CD4-positive, alpha-beta T cell (primary cell): ENCODE measurements around the gene SGSH. TPM values are rescaled to one million over a fixed set of nuclear protein-coding genes. Genes with fewer than 3 reads are reported as not detected.

Source experiments
- ATAC-seq: fragments of 200-7000 bp; cut with Tn5 transposase; one replicate; pipeline ENCODE4 v1.10.0; 2022; ENCODE audit warnings: mild to moderate bottlenecking; ENCODE audit not compliant: poor library complexity
- CTCF ChIA-PET: fragments of 350-600 bp; sonication (Branson Sonifier 250); formaldehyde crosslinking; loops from one replicate; lab custom pipeline; 2021; ENCODE audit warnings: antibody characterized with exemption, inconsistent platforms; lab: Charles Lee
- POLR2A ChIA-PET: fragments of 350-600 bp; sonication (Branson Sonifier 250); formaldehyde crosslinking; loops from one replicate; lab custom pipeline; 2021; ENCODE audit warnings: antibody characterized with exemption, inconsistent platforms; lab: Charles Lee
- DNase-seq, 14 experiments: peaks; one replicate each; pipeline ENCODE4 v3.0.0-alpha.2; 2013 to 2020; ENCODE audit warnings: mixed read lengths in 2 of 14
- H3K27ac ChIP-seq, 2 donors: one replicate each; pipeline versions ENCODE4 v1.5.1 to v1.7.0; 2013; ENCODE audit warnings: low read length in 2 of 2, low read depth in 1 of 2, mild to moderate bottlenecking in 1 of 2
- H3K27me3 ChIP-seq, 2 experiments: 1 replicate in 1 of 2; 2 replicates in 1 of 2; pipeline versions ENCODE4 v1.6.1 to v1.7.0; 2013; ENCODE audit warnings: low read length in 2 of 2, control low read depth in 1 of 2, mild to moderate bottlenecking in 1 of 2, moderate library complexity in 1 of 2; ENCODE audit not compliant: insufficient read depth in 2 of 2, control insufficient read depth in 1 of 2
- H3K36me3 ChIP-seq: one replicate; pipeline ENCODE4 v1.6.1; 2013; ENCODE audit warnings: low read length, control low read depth; ENCODE audit not compliant: insufficient read depth
- H3K4me1 ChIP-seq: one replicate; pipeline ENCODE4 v1.6.1; 2013; ENCODE audit warnings: low read length, control low read depth; ENCODE audit not compliant: insufficient read depth
- H3K4me3 ChIP-seq: one replicate; pipeline ENCODE4 v1.5.1; 2013; ENCODE audit warnings: mild to moderate bottlenecking, low read length, moderate library complexity
- H3K9me3 ChIP-seq, 2 experiments: 1 replicate in 1 of 2; 2 replicates in 1 of 2; pipeline versions ENCODE4 v1.6.1 to v1.7.0; 2013; ENCODE audit warnings: low read length in 2 of 2, mild to moderate bottlenecking in 2 of 2, control low read depth in 1 of 2, moderate library complexity in 1 of 2; ENCODE audit not compliant: control insufficient read depth in 1 of 2, insufficient read depth in 1 of 2
- H3K27ac Mint-ChIP-seq: one replicate; pipeline ENCODE4 v1.8.0; 2020; ENCODE audit warnings: mixed read lengths
- H3K27me3 Mint-ChIP-seq: one replicate; pipeline ENCODE4 v1.8.0; 2021; ENCODE audit warnings: mixed read lengths
- H3K36me3 Mint-ChIP-seq: one replicate; pipeline ENCODE4 v1.8.0; 2021; ENCODE audit warnings: low read depth, mixed read lengths
- H3K4me1 Mint-ChIP-seq: one replicate; pipeline ENCODE4 v1.8.0; 2021; ENCODE audit warnings: low read depth, mixed read lengths
- H3K4me3 Mint-ChIP-seq: one replicate; pipeline ENCODE4 v1.8.0; 2020; ENCODE audit warnings: mild to moderate bottlenecking, mixed read lengths
- H3K9me3 Mint-ChIP-seq: one replicate; pipeline ENCODE4 v1.8.0; 2020; ENCODE audit warnings: mixed read lengths
- intact Hi-C, 2 experiments: fragments of 100-400 bp; cut with DNase I in 1 of 2; cut with micrococcal nuclease in 1 of 2; formaldehyde crosslinking; loops; one replicate each; pipeline versions ENCODE4 v1.15.1 to v1.9.0; 2023 to 2025; cut with DNase I, micrococcal nuclease
- total RNA-seq, 174 experiments: library from RNA in 2 of 174; stranded (reverse) in 2 of 174; gene quantifications; one replicate each; pipeline ENCODE4 v1.2.3 and lab custom pipeline; 2021 to 2026
- TF ChIP-seq, protein P1 (sequence below): fragments of 200-600 bp; IDR thresholded peaks from one replicate; pipeline ENCODE4 v1.8.0; 2022; ENCODE audit warnings: antibody characterized with exemption, mild to moderate bottlenecking

SGSH gene
- total RNA-seq, 2 experiments from 2014 or later = 97.9 to 102 TPM

DNA sequence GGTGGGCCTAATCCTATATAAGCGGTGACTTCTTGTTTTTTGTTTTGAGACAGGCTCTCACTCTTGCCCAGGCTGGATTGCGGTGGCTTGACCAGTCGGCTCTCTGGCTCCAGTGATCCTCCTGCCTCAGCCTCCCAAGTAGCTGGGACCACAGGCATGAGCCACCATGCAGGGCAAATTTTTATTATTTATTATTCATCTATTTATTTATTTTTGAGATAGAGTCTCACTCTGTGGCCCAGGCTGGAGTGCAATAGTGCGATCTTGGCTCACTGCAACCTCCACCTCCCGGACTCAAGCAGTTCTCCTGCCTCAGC, 35.9 kb upstream of the SGSH start:
- no peak for ATAC-seq
- H3K4me3 ChIP-seq = no peak overlapping the region
- Mint-ChIP-seq H3K27ac (peak overlapping the region; percentile 85), H3K36me3 (peaks cover 5% of the 10 kb centered on the region), H3K4me1 (peaks cover 32% of the 10 kb centered on the region), H3K4me3 (no peak overlapping the region), H3K9me3 (no peaks in the 10 kb centered on the region), H3K27me3 (no peaks in the 10 kb centered on the region)
- no peaks in the 10 kb centered on the region for H3K9me3 ChIP-seq
- H3K27me3 ChIP-seq = no peaks in the 10 kb centered on the region
- CTCF ChIA-PET = no interaction called here
- no peak overlapping the region for H3K27ac ChIP-seq
- H3K36me3 ChIP-seq = no peaks in the 10 kb centered on the region
- POLR2A ChIA-PET = interaction anchor here (0.9 kb wide), 1 partner anchor 36 kb away, joined by 3 read pairs; the partner anchor contains the start of genes SGSH and SLC26A11
- TF ChIP-seq, protein P1, sequence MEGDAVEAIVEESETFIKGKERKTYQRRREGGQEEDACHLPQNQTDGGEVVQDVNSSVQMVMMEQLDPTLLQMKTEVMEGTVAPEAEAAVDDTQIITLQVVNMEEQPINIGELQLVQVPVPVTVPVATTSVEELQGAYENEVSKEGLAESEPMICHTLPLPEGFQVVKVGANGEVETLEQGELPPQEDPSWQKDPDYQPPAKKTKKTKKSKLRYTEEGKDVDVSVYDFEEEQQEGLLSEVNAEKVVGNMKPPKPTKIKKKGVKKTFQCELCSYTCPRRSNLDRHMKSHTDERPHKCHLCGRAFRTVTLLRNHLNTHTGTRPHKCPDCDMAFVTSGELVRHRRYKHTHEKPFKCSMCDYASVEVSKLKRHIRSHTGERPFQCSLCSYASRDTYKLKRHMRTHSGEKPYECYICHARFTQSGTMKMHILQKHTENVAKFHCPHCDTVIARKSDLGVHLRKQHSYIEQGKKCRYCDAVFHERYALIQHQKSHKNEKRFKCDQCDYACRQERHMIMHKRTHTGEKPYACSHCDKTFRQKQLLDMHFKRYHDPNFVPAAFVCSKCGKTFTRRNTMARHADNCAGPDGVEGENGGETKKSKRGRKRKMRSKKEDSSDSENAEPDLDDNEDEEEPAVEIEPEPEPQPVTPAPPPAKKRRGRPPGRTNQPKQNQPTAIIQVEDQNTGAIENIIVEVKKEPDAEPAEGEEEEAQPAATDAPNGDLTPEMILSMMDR = no peak
- H3K4me1 ChIP-seq = peaks cover 54% of the 10 kb centered on the region
- no peak for DNase-seq
- intact Hi-C loops = loop anchor here in 1 of 2 experiments (10.0 kb wide), 1 partner anchor 251 kb away; no protein-coding TSS in a partner anchor

DNA sequence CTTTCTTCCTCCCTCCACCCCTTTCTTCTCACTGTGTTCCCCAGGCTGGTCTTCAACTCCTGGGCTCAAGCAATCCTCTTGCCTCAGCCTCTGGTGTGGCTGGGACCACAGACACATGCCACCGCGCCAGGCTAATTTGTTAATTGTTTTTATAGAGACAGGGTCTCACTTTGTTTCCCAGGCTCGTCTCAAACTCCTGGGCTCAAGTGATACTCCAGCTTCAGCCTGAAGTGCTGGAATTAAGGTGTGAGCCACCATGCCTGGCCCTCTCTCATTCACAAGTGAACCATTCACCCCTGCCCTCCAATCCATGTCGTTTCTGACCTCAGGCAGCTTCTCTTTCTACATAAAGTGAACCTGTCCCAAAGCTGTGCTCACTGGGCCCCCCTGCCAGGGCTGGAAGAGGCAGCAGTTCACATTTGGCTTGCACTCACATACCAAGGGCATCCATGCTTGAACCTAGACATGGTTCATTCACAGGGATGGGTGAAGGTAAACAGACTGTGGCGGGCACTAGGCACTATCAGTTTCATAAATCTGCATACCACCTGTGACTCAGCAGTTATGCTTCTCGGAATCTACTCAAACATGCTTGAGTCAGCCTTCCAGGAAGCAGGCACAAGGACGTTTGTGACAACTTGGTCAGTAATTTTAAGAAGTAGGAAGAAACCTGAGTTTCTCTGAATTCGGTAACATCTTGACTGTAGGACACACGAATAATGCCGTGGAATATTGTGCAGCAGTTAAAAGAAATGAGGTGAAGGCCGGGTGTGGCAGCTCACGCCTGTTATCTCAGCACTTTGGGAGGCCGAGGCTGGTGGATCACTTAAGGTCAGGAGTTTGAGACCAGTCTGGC, 34.5 kb upstream of the SGSH start:
- H3K4me1 ChIP-seq = peaks cover 49% of the 10 kb centered on the region
- H3K9me3 ChIP-seq = no peaks in the 10 kb centered on the region
- TF ChIP-seq, protein P1 = no peak
- peaks cover 5% of the 10 kb centered on the region for H3K36me3 Mint-ChIP-seq
- no peaks in the 10 kb centered on the region for H3K27me3 Mint-ChIP-seq
- no peaks in the 10 kb centered on the region for H3K36me3 ChIP-seq
- CTCF ChIA-PET = interaction anchor here (0.5 to 0.7 kb wide), 3 partner anchors 28 to 561 kb away, joined by 3 read pairs; no protein-coding TSS in a partner anchor
- H3K27ac ChIP-seq = peak overlapping the region in 1 of 2 donors; percentile 37
- H3K27ac Mint-ChIP-seq = peak overlapping the region; percentile 85
- POLR2A ChIA-PET = interaction anchor here (1.1 to 1.6 kb wide), 2 partner anchors 10 to 11 kb away, joined by 3 to 5 read pairs; no protein-coding TSS in a partner anchor
- H3K4me1 Mint-ChIP-seq = peaks cover 29% of the 10 kb centered on the region
- no peak overlapping the region for H3K4me3 ChIP-seq
- H3K27me3 ChIP-seq = no peaks in the 10 kb centered on the region
- DNase-seq (peak in 10 of 14 experiments; percentile 20 to 83 (median 49)), ATAC-seq (peak; percentile 29)
- intact Hi-C loops = loop anchor here in 1 of 2 experiments (10.0 kb wide), 1 partner anchor 250 kb away; no protein-coding TSS in a partner anchor
- H3K4me3 Mint-ChIP-seq = peak overlapping the region; percentile 20
- no peaks in the 10 kb centered on the region for H3K9me3 Mint-ChIP-seq

DNA sequence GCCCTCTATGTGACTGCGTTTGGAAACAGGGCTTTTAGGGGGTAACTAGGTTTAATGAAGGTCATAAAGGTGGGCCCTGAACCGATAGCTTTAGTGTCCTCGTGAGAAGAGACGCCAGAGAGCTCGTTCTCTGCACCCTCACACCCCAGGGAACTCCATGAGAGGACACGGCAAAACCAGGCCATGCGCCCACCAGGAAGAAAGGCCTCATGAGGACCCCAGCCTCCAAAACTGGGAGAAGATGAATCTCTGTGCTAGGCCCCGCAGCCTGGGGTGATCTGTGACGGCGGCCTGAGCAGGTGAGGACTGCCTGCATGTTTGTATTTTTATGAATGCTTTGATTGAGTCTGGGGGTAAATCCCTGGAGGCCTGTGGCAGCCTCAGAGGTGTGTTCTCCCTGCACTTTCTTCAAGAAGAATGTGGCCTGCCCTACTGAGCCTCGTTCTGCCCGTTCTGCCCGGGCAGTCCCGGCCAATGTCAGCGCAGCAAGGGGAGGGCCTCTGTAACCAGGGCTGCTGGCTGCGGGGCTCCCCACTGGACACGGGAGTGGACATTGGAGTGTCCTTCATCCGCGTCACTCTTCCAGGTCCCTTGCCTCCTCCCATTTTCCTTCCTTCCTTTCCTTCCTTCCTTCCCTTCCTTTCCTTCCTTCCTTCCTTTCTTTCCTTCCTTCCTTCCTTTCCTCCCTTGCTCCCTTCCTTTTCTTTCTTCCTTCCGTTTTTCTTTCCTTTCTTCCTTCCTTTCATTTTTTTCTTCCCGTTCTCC, 33.7 kb upstream of the SGSH start:
- peaks cover 10% of the 10 kb centered on the region for H3K36me3 Mint-ChIP-seq
- H3K4me3 ChIP-seq = no peak overlapping the region
- no peak overlapping the region for H3K4me3 Mint-ChIP-seq
- H3K4me1 ChIP-seq = peaks cover 41% of the 10 kb centered on the region
- no peaks in the 10 kb centered on the region for H3K27me3 ChIP-seq
- TF ChIP-seq, protein P1 = no peak
- H3K36me3 ChIP-seq = no peaks in the 10 kb centered on the region
- no peak overlapping the region for H3K27ac ChIP-seq
- no peak for ATAC-seq
- ChIA-PET POLR2A (interaction anchor here (1.6 kb wide), 1 partner anchor 12 kb away, joined by 5 read pairs; no protein-coding TSS in a partner anchor), CTCF (interaction anchor here (0.6 to 2.8 kb wide), 5 partner anchors 12 to 153 kb away, joined by 3 to 14 read pairs (median 7); partner anchors contain the start of gene GAA)
- intact Hi-C loops = loop anchor here (1.0 to 10.0 kb wide), 5 partner anchors 35 to 249 kb away; partner anchors contain the start of gene EIF4A3 (in 1 of the 2)
- peak in 1 of 14 experiments; percentile 24 for DNase-seq
- peak overlapping the region; percentile 85 for H3K27ac Mint-ChIP-seq
- no peaks in the 10 kb centered on the region for H3K9me3 ChIP-seq
- no peaks in the 10 kb centered on the region for H3K9me3 Mint-ChIP-seq
- H3K4me1 Mint-ChIP-seq = peaks cover 23% of the 10 kb centered on the region
- H3K27me3 Mint-ChIP-seq = no peaks in the 10 kb centered on the region
